A673 (cell line): ENCODE data around the gene SYNGR2. TPM values are rescaled to one million over a fixed set of nuclear protein-coding genes. Genes with fewer than 3 reads are reported as not detected.

Source experiments
- BruUV-seq: library from RNA; stranded (reverse); fragments of 400-500 nt; replicated peaks from 2 replicates; lab custom pipeline; 2021; lab: Mats Ljungman, UMichigan
- CTCF ChIA-PET: fragments of 300-600 bp; sonication (Branson Sonifier 250); formaldehyde crosslinking; loops from one replicate; lab custom pipeline; 2022; ENCODE audit warnings: antibody characterized with exemption; lab: Charles Lee
- POLR2A ChIA-PET: fragments of 300-600 bp; sonication (Branson Sonifier 250); formaldehyde crosslinking; loops from one replicate; lab custom pipeline; 2022; ENCODE audit warnings: antibody characterized with exemption; ENCODE audit not compliant: low non-redundant PET; lab: Charles Lee
- DNase-seq: peaks from one replicate; pipeline ENCODE4 v3.0.0-alpha.2; 2015; ENCODE audit warnings: low spot score
- H3K27ac ChIP-seq: fragments of 200-600 bp; sonication (generic); 2 replicates; pipeline ENCODE4 v1.5.1; 2016; ENCODE audit warnings: mixed run types, low read depth, mild to moderate bottlenecking, mixed read lengths, antibody characterized with exemption, low read length; ENCODE audit not compliant: poor library complexity, severe bottlenecking
- H3K27me3 ChIP-seq: fragments of 200-600 bp; sonication (generic); replicated peaks from 2 replicates; pipeline ENCODE4 v1.6.1; 2017; ENCODE audit warnings: mixed run types, low read depth, mild to moderate bottlenecking, mixed read lengths, antibody characterized with exemption, low read length; ENCODE audit not compliant: insufficient read depth, poor library complexity
- H3K36me3 ChIP-seq: fragments of 200-600 bp; sonication (generic); 2 replicates; pipeline ENCODE4 v1.6.1; 2016; ENCODE audit warnings: mixed run types, mild to moderate bottlenecking, mixed read lengths, antibody characterized with exemption, low read length; ENCODE audit not compliant: insufficient read depth, poor library complexity, severe bottlenecking
- H3K4me1 ChIP-seq: fragments of 200-600 bp; sonication (generic); 2 replicates; pipeline ENCODE4 v1.6.1; 2017; ENCODE audit warnings: mixed run types, mild to moderate bottlenecking, mixed read lengths, antibody characterized with exemption, low read length; ENCODE audit not compliant: insufficient read depth, poor library complexity, severe bottlenecking
- H3K4me3 ChIP-seq: fragments of 200-600 bp; sonication (generic); 2 replicates; pipeline ENCODE4 v1.5.1; 2016; ENCODE audit warnings: low read depth, mixed run types, mild to moderate bottlenecking, mixed read lengths, low read length; ENCODE audit not compliant: poor library complexity, severe bottlenecking
- H3K9me3 ChIP-seq: fragments of 200-600 bp; sonication (generic); 2 replicates; pipeline ENCODE4 v1.6.1; 2016; ENCODE audit warnings: mixed run types, low read depth, mild to moderate bottlenecking, mixed read lengths, antibody characterized with exemption, low read length; ENCODE audit not compliant: poor library complexity, severe bottlenecking
- EZH2 ChIP-seq: fragments of 200-600 bp; sonication (generic); IDR thresholded peaks from 2 replicates; pipeline ENCODE4 v1.6.1; 2017; ENCODE audit warnings: borderline replicate concordance, low read depth, mild to moderate bottlenecking, mixed read lengths, antibody characterized with exemption, low read length; ENCODE audit not compliant: poor library complexity, severe bottlenecking
- intact Hi-C: fragments of 100-400 bp; cut with micrococcal nuclease; formaldehyde crosslinking; loops from one replicate; pipeline ENCODE4 v1.10.0; 2022; ENCODE audit not compliant: unreplicated experiment
- total RNA-seq: library from RNA; stranded (reverse); gene quantifications from 2 replicates; pipeline ENCODE4 v1.2.3, GENCODE V29; 2021
- TF ChIP-seq, protein P1 (sequence below): fragments of 300-800, 200-600 bp; sonication (generic); conservative IDR thresholded peaks from 2 replicates; pipeline ENCODE4 v1.5.1; 2017; ENCODE audit warnings: low read depth, mild to moderate bottlenecking, antibody characterized with exemption, low read length, moderate library complexity, mixed read lengths

Gene SYNGR2
- total RNA-seq, 1 experiment from 2014 or later, result 55.3 TPM

DNA sequence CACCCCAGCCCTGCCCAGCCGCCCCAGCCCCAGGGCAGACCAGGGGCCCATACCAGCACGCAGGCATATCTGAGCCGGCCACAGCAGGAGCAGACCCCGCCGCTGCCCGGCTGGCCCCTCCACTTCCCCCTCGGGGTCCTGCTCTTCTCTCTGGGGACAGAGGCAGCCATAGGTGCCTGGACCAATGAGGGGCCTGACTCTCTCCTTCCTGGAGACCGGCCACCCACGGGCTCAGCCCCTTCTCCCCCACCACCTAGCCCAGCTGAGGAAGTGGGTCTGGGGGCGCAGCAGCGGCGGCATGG is 43.6 kb upstream of the SYNGR2 start:
- TF ChIP-seq, protein P1, sequence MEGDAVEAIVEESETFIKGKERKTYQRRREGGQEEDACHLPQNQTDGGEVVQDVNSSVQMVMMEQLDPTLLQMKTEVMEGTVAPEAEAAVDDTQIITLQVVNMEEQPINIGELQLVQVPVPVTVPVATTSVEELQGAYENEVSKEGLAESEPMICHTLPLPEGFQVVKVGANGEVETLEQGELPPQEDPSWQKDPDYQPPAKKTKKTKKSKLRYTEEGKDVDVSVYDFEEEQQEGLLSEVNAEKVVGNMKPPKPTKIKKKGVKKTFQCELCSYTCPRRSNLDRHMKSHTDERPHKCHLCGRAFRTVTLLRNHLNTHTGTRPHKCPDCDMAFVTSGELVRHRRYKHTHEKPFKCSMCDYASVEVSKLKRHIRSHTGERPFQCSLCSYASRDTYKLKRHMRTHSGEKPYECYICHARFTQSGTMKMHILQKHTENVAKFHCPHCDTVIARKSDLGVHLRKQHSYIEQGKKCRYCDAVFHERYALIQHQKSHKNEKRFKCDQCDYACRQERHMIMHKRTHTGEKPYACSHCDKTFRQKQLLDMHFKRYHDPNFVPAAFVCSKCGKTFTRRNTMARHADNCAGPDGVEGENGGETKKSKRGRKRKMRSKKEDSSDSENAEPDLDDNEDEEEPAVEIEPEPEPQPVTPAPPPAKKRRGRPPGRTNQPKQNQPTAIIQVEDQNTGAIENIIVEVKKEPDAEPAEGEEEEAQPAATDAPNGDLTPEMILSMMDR, result no peak
- no peak for TF ChIP-seq EZH2
- BruUV-seq, result no TSS peak
- CTCF ChIA-PET, result no interaction called here
- POLR2A ChIA-PET, result no interaction called here
- no peaks in the 10 kb centered on the region for H3K36me3 ChIP-seq
- no peak overlapping the region for H3K4me3 ChIP-seq
- H3K27me3 ChIP-seq, result no peaks in the 10 kb centered on the region
- H3K9me3 ChIP-seq, result no peaks in the 10 kb centered on the region
- DNase-seq, result no peak
- intact Hi-C loops, result loop anchor here (5.0 kb wide), 1 partner anchor 43 kb away; the partner anchor contains the start of gene SYNGR2
- H3K4me1 ChIP-seq, result peaks cover 26% of the 10 kb centered on the region
- no peak overlapping the region for H3K27ac ChIP-seq

DNA sequence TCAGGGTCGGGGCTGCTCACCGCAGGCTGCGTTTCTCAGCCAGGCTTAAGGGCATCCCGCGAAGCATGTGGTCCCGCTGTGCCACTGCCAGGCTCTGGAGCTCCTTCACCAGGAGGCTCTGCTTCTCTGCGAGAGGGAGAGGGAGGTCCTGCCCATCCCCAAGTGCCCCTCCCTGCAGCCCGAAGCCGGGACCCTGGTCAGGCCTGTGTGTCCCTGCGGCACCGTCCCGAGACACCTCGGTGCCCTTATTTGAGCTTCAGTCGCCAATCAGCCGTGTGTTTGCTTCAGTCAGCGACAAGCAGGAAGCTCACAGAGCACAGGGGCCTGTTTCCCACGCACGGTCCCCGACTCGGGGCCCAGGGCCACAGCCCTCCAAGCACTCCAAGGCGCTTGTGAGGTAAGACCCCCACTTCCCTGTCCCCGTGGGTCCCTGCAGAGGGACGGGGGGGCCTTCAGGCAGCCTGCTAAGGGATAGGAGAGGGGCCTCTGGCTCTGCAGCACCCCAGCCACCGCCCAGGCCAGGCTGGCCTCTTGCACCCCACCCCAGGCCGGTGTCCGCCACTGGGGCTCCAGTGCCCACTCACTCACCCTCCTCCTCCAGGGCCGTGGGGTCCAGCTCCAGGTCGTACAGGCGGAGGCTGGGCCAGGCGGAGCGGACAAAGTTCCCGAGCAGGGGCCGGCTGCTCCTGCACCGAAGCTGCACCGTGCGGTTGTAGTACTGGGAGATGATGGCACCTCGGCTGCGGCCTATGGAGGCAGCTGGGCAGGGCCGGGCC is 43.1 kb upstream of the SYNGR2 start:
- H3K4me1 ChIP-seq, result peaks cover 30% of the 10 kb centered on the region
- no peak overlapping the region for H3K27ac ChIP-seq
- no peak overlapping the region for H3K4me3 ChIP-seq
- intact Hi-C loops, result loop anchor here (5.0 kb wide), 1 partner anchor 42 kb away; the partner anchor contains the start of gene SYNGR2
- no peak for TF ChIP-seq EZH2
- TF ChIP-seq, protein P1, result no peak
- CTCF ChIA-PET, result no interaction called here
- no TSS peak for BruUV-seq
- DNase-seq, result no peak
- H3K36me3 ChIP-seq, result no peaks in the 10 kb centered on the region
- POLR2A ChIA-PET, result no interaction called here
- no peaks in the 10 kb centered on the region for H3K27me3 ChIP-seq
- no peaks in the 10 kb centered on the region for H3K9me3 ChIP-seq

DNA sequence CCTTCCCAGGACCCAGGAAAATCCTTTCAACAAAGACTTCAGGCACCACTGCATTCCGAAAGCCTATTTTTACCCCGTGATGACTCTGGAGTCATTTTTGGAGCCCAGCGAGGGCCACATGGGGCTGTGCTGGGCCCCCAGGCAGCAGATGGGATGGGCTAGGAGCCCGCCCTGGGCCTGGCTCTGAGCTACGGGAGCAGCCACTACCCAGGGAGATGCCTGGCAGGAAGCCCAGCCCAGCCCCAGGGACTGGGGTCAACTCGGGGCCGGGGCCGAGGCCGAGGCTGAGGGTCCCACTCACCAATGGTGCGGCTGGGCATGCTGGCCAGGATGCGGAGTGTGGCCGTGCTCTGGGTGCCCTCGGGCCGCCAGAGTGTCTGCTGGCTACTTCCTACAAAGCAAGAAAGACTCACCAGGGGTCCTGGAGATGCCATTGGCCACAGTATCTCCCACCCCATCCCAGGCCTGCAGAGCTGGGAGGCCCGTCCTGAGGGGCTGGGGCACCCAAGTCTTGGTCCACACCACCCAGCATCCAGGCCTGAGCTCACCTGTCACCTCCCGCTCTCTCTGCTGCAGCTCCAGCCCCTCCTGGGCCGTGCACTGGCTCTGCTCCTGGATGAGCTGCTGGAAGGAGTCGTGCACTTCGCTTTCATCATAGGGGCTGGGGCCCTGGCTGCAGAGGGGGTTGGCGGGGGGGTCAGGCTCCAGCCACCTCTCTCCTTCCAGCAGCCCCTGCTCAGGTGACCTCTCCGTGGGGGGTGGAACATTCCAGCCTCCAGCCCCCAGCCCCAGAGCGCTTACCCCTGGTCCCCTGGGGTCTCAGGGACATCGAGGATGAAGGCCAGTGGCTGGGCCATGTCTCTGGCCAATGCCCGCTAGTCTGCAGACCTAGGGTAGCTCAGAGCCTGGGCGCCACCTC is 42.1 kb upstream of the SYNGR2 start:
- Histone ChIP-seq H3K27ac (no peak overlapping the region), H3K36me3 (no peaks in the 10 kb centered on the region), H3K4me1 (peaks cover 36% of the 10 kb centered on the region), H3K9me3 (no peaks in the 10 kb centered on the region), H3K27me3 (no peaks in the 10 kb centered on the region), H3K4me3 (no peak overlapping the region)
- intact Hi-C loops, result loop anchor here (5.0 kb wide), 1 partner anchor 41 kb away; the partner anchor contains the start of gene SYNGR2
- no TSS peak for BruUV-seq
- CTCF ChIA-PET, result interaction anchor here (0.5 kb wide), 1 partner anchor 481 kb away, joined by 3 read pairs; no protein-coding TSS in a partner anchor
- no peak for DNase-seq
- POLR2A ChIA-PET, result no interaction called here
- TF ChIP-seq, protein P1, result no peak
- TF ChIP-seq EZH2, result no peak
